ENCODE results near the gene EDRF1. TPM values are rescaled to one million over a fixed set of nuclear protein-coding genes. Genes with fewer than 3 reads are reported as not detected.

Gene EDRF1
- polyA plus RNA-seq, 2 of the 4 experiments (the other 2 are of a cell fraction) = 19.7 to 37.9 TPM

DNA sequence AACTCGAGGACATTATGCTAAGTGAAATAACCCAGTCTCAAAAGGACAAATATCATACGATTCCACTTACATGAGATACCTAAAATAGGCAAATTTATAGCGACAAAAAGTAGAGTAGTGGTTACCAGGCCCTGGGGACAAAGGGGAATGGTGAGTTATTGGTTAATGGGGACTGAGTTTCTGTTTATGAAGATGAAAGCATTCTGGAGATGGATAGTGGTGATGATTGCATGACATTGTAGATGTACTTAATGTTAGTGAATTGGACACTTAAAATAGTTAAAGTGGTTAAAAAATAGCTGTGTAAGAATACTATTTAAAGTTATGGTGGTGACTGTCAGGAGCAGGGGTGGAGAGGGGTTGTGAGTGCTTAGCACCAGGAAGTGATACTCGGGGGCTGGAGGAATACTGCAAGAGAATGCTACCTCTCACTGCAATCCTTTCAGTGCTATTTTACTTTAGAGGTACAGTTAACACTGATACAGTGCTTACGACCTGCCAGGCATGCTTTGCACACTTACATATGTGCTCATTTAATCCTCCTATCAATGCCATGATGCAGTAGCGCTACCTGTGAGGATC lies 19.9 kb upstream of the EDRF1 start:
- ATAC-seq = no peak
- Histone ChIP-seq H3K27ac (no peak overlapping the region), H3K4me2 (no peak overlapping the region), H3K9me3 (no peaks in the 10 kb centered on the region), H3K4me3 (no peak overlapping the region), H3K4me1 (peaks cover 11% of the 10 kb centered on the region)
- FAIRE-seq = no peak
- DNase-seq (ENCODE audit: low read depth in 1 of 2, low spot score in 1 of 2) = no peak
- CTCF ChIA-PET = interaction anchor here (0.9 to 2.1 kb wide), 5 partner anchors 10 to 652 kb away, joined by 3 to 5 read pairs (median 4); no protein-coding TSS in a partner anchor
- TF ChIP-seq POLR2AphosphoS2 (conservative IDR thresholded peaks at IDR 0.05; ENCODE audit: low read length) = no peak
- TF ChIP-seq ESRRA (IDR thresholded peaks at IDR 0.05; ENCODE audit: borderline replicate concordance, low read length) = no peak
- no peak for TF ChIP-seq EHF (CRISPR knock-in tag; IDR thresholded peaks at IDR 0.05)
- TF ChIP-seq MAZ (IDR thresholded peaks at IDR 0.05; ENCODE audit: borderline replicate concordance, low read depth, low read length) = no peak
- TF ChIP-seq, protein P1, sequence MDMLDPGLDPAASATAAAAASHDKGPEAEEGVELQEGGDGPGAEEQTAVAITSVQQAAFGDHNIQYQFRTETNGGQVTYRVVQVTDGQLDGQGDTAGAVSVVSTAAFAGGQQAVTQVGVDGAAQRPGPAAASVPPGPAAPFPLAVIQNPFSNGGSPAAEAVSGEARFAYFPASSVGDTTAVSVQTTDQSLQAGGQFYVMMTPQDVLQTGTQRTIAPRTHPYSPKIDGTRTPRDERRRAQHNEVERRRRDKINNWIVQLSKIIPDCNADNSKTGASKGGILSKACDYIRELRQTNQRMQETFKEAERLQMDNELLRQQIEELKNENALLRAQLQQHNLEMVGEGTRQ (IDR thresholded peaks at IDR 0.05) = no peak
- no peak for TF ChIP-seq HEYL (CRISPR knock-in tag; IDR thresholded peaks at IDR 0.05)
- TF ChIP-seq MYC (IDR thresholded peaks at IDR 0.05; ENCODE audit: borderline replicate concordance, low read length) = no peak
- TF ChIP-seq CEBPB (IDR thresholded peaks at IDR 0.05) = no peak
- no peak for TF ChIP-seq NPAS2 (CRISPR knock-in tag; IDR thresholded peaks at IDR 0.05; ENCODE audit: borderline replicate concordance)
- TF ChIP-seq, protein P2, sequence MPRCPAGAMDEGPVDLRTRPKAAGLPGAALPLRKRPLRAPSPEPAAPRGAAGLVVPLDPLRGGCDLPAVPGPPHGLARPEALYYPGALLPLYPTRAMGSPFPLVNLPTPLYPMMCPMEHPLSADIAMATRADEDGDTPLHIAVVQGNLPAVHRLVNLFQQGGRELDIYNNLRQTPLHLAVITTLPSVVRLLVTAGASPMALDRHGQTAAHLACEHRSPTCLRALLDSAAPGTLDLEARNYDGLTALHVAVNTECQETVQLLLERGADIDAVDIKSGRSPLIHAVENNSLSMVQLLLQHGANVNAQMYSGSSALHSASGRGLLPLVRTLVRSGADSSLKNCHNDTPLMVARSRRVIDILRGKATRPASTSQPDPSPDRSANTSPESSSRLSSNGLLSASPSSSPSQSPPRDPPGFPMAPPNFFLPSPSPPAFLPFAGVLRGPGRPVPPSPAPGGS (IDR thresholded peaks at IDR 0.05) = no peak
- TF ChIP-seq NFE2L2 (conservative IDR thresholded peaks at IDR 0.05; ENCODE audit: low read length) = no peak
- TF ChIP-seq, protein P3, sequence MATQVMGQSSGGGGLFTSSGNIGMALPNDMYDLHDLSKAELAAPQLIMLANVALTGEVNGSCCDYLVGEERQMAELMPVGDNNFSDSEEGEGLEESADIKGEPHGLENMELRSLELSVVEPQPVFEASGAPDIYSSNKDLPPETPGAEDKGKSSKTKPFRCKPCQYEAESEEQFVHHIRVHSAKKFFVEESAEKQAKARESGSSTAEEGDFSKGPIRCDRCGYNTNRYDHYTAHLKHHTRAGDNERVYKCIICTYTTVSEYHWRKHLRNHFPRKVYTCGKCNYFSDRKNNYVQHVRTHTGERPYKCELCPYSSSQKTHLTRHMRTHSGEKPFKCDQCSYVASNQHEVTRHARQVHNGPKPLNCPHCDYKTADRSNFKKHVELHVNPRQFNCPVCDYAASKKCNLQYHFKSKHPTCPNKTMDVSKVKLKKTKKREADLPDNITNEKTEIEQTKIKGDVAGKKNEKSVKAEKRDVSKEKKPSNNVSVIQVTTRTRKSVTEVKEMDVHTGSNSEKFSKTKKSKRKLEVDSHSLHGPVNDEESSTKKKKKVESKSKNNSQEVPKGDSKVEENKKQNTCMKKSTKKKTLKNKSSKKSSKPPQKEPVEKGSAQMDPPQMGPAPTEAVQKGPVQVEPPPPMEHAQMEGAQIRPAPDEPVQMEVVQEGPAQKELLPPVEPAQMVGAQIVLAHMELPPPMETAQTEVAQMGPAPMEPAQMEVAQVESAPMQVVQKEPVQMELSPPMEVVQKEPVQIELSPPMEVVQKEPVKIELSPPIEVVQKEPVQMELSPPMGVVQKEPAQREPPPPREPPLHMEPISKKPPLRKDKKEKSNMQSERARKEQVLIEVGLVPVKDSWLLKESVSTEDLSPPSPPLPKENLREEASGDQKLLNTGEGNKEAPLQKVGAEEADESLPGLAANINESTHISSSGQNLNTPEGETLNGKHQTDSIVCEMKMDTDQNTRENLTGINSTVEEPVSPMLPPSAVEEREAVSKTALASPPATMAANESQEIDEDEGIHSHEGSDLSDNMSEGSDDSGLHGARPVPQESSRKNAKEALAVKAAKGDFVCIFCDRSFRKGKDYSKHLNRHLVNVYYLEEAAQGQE (IDR thresholded peaks at IDR 0.05) = no peak
- TF ChIP-seq CHD2 (IDR thresholded peaks at IDR 0.05; ENCODE audit: low read length, partially characterized antibody) = no peak
- POLR2A ChIA-PET = no interaction called here
- 60% methylated on average over 6 of the region's 6 CpGs for WGBS (ENCODE audit: missing lambda C conversion rate)

DNA sequence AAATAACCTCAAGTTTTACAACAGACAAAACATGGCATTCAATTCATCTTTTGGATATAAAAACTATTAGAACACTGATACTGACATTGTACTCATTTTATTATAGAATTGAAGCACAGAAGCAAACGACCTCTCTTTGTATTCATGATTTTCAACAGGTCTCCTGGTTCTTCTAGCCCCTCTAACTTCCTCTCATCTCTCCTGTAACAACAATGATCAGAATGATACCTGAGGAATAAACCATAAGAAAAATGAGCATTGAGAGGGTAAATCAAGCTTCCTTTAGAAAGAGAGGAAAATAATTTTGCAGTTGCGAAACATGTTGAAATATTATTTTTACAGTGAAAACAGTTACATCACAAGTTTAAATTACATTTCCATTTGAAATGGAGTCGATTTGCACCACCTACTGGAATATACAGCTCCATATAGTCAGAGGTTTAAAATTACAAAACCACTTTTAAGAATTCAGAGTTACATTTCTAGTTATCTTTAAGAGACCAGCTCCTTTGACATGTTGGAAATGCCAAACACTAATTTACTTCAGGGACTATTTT lies 19.1 kb upstream of the EDRF1 start:
- no peaks in the 10 kb centered on the region for H3K9me3 ChIP-seq
- no peak for FAIRE-seq
- H3K4me1 ChIP-seq = peaks cover 4% of the 10 kb centered on the region
- no peak overlapping the region for H3K4me2 ChIP-seq
- TF ChIP-seq CEBPB (IDR thresholded peaks at IDR 0.05) = peak; percentile 68; a peak in 2 of 4 replicates
- peak; percentile 38; the same call in 1 of the 3 replicates for TF ChIP-seq SMC3 (IDR thresholded peaks at IDR 0.05)
- TF ChIP-seq BHLHE40 (IDR thresholded peaks at IDR 0.05; ENCODE audit: low read depth, low read length) = no peak
- no peak for TF ChIP-seq KDM1A (IDR thresholded peaks at IDR 0.05; ENCODE audit: low read depth)
- TF ChIP-seq RAD21 (conservative IDR thresholded peaks at IDR 0.05 in 1 of 2, IDR thresholded peaks at IDR 0.05 in 1 of 2) = peak; percentile 57 to 61
- TF ChIP-seq, protein P4, sequence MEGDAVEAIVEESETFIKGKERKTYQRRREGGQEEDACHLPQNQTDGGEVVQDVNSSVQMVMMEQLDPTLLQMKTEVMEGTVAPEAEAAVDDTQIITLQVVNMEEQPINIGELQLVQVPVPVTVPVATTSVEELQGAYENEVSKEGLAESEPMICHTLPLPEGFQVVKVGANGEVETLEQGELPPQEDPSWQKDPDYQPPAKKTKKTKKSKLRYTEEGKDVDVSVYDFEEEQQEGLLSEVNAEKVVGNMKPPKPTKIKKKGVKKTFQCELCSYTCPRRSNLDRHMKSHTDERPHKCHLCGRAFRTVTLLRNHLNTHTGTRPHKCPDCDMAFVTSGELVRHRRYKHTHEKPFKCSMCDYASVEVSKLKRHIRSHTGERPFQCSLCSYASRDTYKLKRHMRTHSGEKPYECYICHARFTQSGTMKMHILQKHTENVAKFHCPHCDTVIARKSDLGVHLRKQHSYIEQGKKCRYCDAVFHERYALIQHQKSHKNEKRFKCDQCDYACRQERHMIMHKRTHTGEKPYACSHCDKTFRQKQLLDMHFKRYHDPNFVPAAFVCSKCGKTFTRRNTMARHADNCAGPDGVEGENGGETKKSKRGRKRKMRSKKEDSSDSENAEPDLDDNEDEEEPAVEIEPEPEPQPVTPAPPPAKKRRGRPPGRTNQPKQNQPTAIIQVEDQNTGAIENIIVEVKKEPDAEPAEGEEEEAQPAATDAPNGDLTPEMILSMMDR (IDR thresholded peaks at IDR 0.05) = peak; percentile 43
- TF ChIP-seq, protein P3 (IDR thresholded peaks at IDR 0.05) = no peak
- no peak overlapping the region for H3K27ac ChIP-seq
- CTCF ChIA-PET = interaction anchor here (0.7 to 2.1 kb wide), 7 partner anchors 11 to 653 kb away, joined by 3 to 5 read pairs (median 4); no protein-coding TSS in a partner anchor
- POLR2A ChIA-PET = no interaction called here
- WGBS (ENCODE audit: missing lambda C conversion rate) = 35% methylated on average over 3 of the region's 3 CpGs
- H3K4me3 ChIP-seq = no peak overlapping the region
- peak in 1 of 2 experiments; percentile 27 for DNase-seq (ENCODE audit: low read depth in 1 of 2, low spot score in 1 of 2)
- ATAC-seq = no peak

Data from A549 (cell line).